HEK293 (cell line): ENCODE results near the gene FYTTD1.
A peak's percentile ranks its signal among the peaks of the same experiment; 100 is the strongest.

Experiments
- CTCF ChIA-PET: fragments of 350-600 bp; formaldehyde crosslinking; extraction: SDS; loops from one replicate; lab custom pipeline; 2021; ENCODE audit warnings: antibody characterized with exemption; lab: Yijun Ruan, JAX
- POLR2A ChIA-PET: fragments of 300-600 bp; formaldehyde crosslinking; extraction: SDS; loops from one replicate; lab custom pipeline; 2020; ENCODE audit warnings: antibody characterized with exemption, inconsistent platforms; lab: Yijun Ruan, JAX
- H3K27ac ChIP-seq: fragments of 200-500 bp; sonication (Bioruptor generic); 2 replicates; pipeline ENCODE4 v1.5.1; 2014; ENCODE audit warnings: low read depth, low read length, control low read depth, inconsistent platforms; ENCODE audit errors: extremely low read depth
- H3K36me3 ChIP-seq, 2 experiments: fragments of 200-500 bp in 1 of 2; sonication (Bioruptor generic) in 1 of 2; 1 replicate in 1 of 2; 2 replicates in 1 of 2; pipeline ENCODE4 v1.5.1; 2014 to 2017; ENCODE audit warnings: inconsistent platforms in 2 of 2, low read length in 2 of 2; ENCODE audit not compliant: control insufficient read depth in 2 of 2, insufficient read depth in 1 of 2
- H3K4me1 ChIP-seq: fragments of 200-500 bp; sonication (Bioruptor generic); 2 replicates; pipeline ENCODE4 v1.5.1; 2014; ENCODE audit warnings: mild to moderate bottlenecking, low read length, inconsistent platforms; ENCODE audit not compliant: control insufficient read depth, insufficient read depth
- H3K4me3 ChIP-seq: 2 replicates; pipeline ENCODE4 v1.5.1; 2011; ENCODE audit warnings: low read depth, mild to moderate bottlenecking, control low read depth, low read length, moderate library complexity
- H3K9me3 ChIP-seq: fragments of 200-500 bp; sonication (Bioruptor generic); 2 replicates; pipeline ENCODE4 v1.5.1; 2014; ENCODE audit warnings: low read depth, low read length, inconsistent platforms; ENCODE audit not compliant: control insufficient read depth, insufficient read depth
- BCL11A ChIP-seq: fragments of 450-650 bp; formaldehyde crosslinking; IDR thresholded peaks from 2 replicates; pipeline ENCODE4 v1.5.1; 2016; ENCODE audit warnings: low read depth, missing biosample characterization, missing genetic modification characterization
- KLF7 ChIP-seq: fragments of 450-650 bp; formaldehyde crosslinking; IDR thresholded peaks from 2 replicates; pipeline ENCODE4 v1.5.1; 2016; ENCODE audit warnings: missing biosample characterization, missing genetic modification characterization, borderline replicate concordance
- PRDM1 ChIP-seq: fragments of 450-650 bp; formaldehyde crosslinking; IDR thresholded peaks from 2 replicates; pipeline ENCODE4; 2016; ENCODE audit warnings: missing biosample characterization, missing genetic modification characterization
- SCRT2 ChIP-seq: fragments of 450-650 bp; formaldehyde crosslinking; IDR thresholded peaks from 2 replicates; pipeline ENCODE4 v1.5.1; 2016; ENCODE audit warnings: missing biosample characterization, missing genetic modification characterization
- YY2 ChIP-seq: fragments of 450-650 bp; formaldehyde crosslinking; IDR thresholded peaks from 2 replicates; pipeline ENCODE4 v1.5.1; 2016; ENCODE audit warnings: missing biosample characterization, missing genetic modification characterization
- ZBTB17 ChIP-seq: fragments of 450-650 bp; formaldehyde crosslinking; IDR thresholded peaks from 2 replicates; pipeline ENCODE4 v1.5.1; 2016; ENCODE audit warnings: missing biosample characterization, missing genetic modification characterization
- ZBTB20 ChIP-seq: fragments of 450-650 bp; formaldehyde crosslinking; IDR thresholded peaks from 2 replicates; pipeline ENCODE4 v1.5.1; 2016; ENCODE audit warnings: missing biosample characterization, missing genetic modification characterization
- ZNF146 ChIP-seq: fragments of 450-650 bp; formaldehyde crosslinking; IDR thresholded peaks from 2 replicates; pipeline ENCODE4 v1.5.1; 2016; ENCODE audit warnings: missing biosample characterization, missing genetic modification characterization
- ZNF2 ChIP-seq: fragments of 450-650 bp; formaldehyde crosslinking; IDR thresholded peaks from 2 replicates; pipeline ENCODE4 v1.5.1; 2016; ENCODE audit warnings: missing biosample characterization, missing genetic modification characterization
- ZNF341 ChIP-seq: fragments of 450-650 bp; formaldehyde crosslinking; IDR thresholded peaks from 2 replicates; pipeline ENCODE4; 2016; ENCODE audit warnings: low read depth, missing biosample characterization, missing genetic modification characterization
- ZNF350 ChIP-seq: fragments of 450-650 bp; formaldehyde crosslinking; IDR thresholded peaks from 2 replicates; pipeline ENCODE4 v1.5.0; 2017; ENCODE audit warnings: missing biosample characterization, mild to moderate bottlenecking, missing genetic modification characterization
- ZNF600 ChIP-seq: fragments of 450-650 bp; formaldehyde crosslinking; IDR thresholded peaks from 2 replicates; pipeline ENCODE4 v1.5.1; 2016; ENCODE audit warnings: missing biosample characterization, missing genetic modification characterization
- ZNF626 ChIP-seq: fragments of 450-650 bp; sonication (Bioruptor Pico); formaldehyde crosslinking; IDR thresholded peaks from 2 replicates; pipeline ENCODE4 v1.5.1; 2018; ENCODE audit warnings: missing biosample characterization, missing genetic modification characterization, inconsistent platforms
- ZNF768 ChIP-seq: fragments of 450-650 bp; formaldehyde crosslinking; IDR thresholded peaks from 2 replicates; pipeline ENCODE4 v1.5.1; 2018; ENCODE audit warnings: missing biosample characterization, mild to moderate bottlenecking, missing genetic modification characterization
- ZNF843 ChIP-seq: fragments of 450-650 bp; formaldehyde crosslinking; IDR thresholded peaks from 2 replicates; pipeline ENCODE4 v1.5.1; 2016; ENCODE audit warnings: missing biosample characterization, missing genetic modification characterization
- ZSCAN16 ChIP-seq: fragments of 450-650 bp; formaldehyde crosslinking; IDR thresholded peaks from 2 replicates; pipeline ENCODE4 v1.5.1; 2016; ENCODE audit warnings: missing biosample characterization, missing genetic modification characterization
- TF ChIP-seq, protein P1 (sequence below): fragments of 450-650 bp; formaldehyde crosslinking; IDR thresholded peaks from 2 replicates; pipeline ENCODE4 v1.5.1; 2017; ENCODE audit warnings: missing biosample characterization, missing genetic modification characterization
- TF ChIP-seq, protein P2 (sequence below): fragments of 450-650 bp; formaldehyde crosslinking; IDR thresholded peaks from 2 replicates; pipeline ENCODE4 v1.5.1; 2016; ENCODE audit warnings: missing biosample characterization, missing genetic modification characterization, low read depth
- TF ChIP-seq, protein P3 (sequence below): fragments of 450-650 bp; formaldehyde crosslinking; IDR thresholded peaks from 2 replicates; pipeline ENCODE4 v1.5.1; 2017; ENCODE audit warnings: missing biosample characterization, missing genetic modification characterization
- TF ChIP-seq, protein P4 (sequence below): fragments of 450-650 bp; formaldehyde crosslinking; IDR thresholded peaks from 2 replicates; pipeline ENCODE4 v1.5.1; 2017; ENCODE audit warnings: missing biosample characterization, missing genetic modification characterization

FYTTD1 gene

DNA sequence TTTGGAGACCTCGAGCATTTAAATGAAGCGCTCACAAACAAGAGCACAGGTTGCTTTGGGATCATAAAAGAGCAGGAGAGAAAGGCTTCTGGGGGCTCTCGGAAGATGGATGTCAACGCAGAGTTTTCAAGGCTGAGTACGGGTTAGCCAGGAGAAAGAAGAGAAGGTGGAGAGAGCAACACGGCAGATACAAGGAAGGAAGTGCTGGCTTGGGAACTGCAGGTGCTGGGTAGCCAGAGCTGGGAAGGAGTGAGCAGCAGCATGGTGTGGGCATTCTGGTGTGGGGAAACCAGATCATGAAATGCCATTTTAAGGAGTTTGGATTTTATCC is 12.4 kb upstream of the FYTTD1 start:
- TF ChIP-seq ZNF626 (tag by site-specific recombination) (no peak), ZNF350 (tag by site-specific recombination) (no peak), ZBTB20 (peak; percentile 77), BCL11A (no peak), ZNF341 (no peak), SCRT2 (tag by site-specific recombination) (no peak), ZNF600 (tag by site-specific recombination) (peak; percentile 82), KLF7 (tag by site-specific recombination) (0 out of 2 replicates have a peak, but pooled peaks have one; percentile 28), ZNF768 (no peak), ZNF146 (tag by site-specific recombination) (no peak), ZNF2 (peak; percentile 30; the same call in 1 of the 2 replicates), PRDM1 (tag by site-specific recombination) (peak; percentile 71), ZBTB17 (tag by site-specific recombination) (peak; percentile 88)
- TF ChIP-seq, protein P1, sequence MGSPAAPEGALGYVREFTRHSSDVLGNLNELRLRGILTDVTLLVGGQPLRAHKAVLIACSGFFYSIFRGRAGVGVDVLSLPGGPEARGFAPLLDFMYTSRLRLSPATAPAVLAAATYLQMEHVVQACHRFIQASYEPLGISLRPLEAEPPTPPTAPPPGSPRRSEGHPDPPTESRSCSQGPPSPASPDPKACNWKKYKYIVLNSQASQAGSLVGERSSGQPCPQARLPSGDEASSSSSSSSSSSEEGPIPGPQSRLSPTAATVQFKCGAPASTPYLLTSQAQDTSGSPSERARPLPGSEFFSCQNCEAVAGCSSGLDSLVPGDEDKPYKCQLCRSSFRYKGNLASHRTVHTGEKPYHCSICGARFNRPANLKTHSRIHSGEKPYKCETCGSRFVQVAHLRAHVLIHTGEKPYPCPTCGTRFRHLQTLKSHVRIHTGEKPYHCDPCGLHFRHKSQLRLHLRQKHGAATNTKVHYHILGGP (tag by site-specific recombination), result no peak
- TF ChIP-seq, protein P2, sequence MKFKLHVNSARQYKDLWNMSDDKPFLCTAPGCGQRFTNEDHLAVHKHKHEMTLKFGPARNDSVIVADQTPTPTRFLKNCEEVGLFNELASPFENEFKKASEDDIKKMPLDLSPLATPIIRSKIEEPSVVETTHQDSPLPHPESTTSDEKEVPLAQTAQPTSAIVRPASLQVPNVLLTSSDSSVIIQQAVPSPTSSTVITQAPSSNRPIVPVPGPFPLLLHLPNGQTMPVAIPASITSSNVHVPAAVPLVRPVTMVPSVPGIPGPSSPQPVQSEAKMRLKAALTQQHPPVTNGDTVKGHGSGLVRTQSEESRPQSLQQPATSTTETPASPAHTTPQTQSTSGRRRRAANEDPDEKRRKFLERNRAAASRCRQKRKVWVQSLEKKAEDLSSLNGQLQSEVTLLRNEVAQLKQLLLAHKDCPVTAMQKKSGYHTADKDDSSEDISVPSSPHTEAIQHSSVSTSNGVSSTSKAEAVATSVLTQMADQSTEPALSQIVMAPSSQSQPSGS, result no peak
- TF ChIP-seq, protein P3, sequence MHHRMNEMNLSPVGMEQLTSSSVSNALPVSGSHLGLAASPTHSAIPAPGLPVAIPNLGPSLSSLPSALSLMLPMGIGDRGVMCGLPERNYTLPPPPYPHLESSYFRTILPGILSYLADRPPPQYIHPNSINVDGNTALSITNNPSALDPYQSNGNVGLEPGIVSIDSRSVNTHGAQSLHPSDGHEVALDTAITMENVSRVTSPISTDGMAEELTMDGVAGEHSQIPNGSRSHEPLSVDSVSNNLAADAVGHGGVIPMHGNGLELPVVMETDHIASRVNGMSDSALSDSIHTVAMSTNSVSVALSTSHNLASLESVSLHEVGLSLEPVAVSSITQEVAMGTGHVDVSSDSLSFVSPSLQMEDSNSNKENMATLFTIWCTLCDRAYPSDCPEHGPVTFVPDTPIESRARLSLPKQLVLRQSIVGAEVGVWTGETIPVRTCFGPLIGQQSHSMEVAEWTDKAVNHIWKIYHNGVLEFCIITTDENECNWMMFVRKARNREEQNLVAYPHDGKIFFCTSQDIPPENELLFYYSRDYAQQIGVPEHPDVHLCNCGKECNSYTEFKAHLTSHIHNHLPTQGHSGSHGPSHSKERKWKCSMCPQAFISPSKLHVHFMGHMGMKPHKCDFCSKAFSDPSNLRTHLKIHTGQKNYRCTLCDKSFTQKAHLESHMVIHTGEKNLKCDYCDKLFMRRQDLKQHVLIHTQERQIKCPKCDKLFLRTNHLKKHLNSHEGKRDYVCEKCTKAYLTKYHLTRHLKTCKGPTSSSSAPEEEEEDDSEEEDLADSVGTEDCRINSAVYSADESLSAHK (tag by site-specific recombination), result no peak
- TF ChIP-seq, protein P4, sequence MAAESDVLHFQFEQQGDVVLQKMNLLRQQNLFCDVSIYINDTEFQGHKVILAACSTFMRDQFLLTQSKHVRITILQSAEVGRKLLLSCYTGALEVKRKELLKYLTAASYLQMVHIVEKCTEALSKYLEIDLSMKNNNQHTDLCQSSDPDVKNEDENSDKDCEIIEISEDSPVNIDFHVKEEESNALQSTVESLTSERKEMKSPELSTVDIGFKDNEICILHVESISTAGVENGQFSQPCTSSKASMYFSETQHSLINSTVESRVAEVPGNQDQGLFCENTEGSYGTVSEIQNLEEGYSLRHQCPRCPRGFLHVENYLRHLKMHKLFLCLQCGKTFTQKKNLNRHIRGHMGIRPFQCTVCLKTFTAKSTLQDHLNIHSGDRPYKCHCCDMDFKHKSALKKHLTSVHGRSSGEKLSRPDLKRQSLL (tag by site-specific recombination), result no peak
- Histone ChIP-seq H3K36me3 (no peaks in the 10 kb centered on the region), H3K9me3 (no peaks in the 10 kb centered on the region), H3K4me1 (no peaks in the 10 kb centered on the region), H3K4me3 (peak overlapping the region; percentile 64), H3K27ac (no peak overlapping the region; the same call in 1 of the 2 replicates)
- ChIA-PET CTCF (no interaction called here), POLR2A (interaction anchor here (1.0 kb wide), 1 partner anchor 9 kb away, joined by 3 read pairs; no protein-coding TSS in a partner anchor)

DNA sequence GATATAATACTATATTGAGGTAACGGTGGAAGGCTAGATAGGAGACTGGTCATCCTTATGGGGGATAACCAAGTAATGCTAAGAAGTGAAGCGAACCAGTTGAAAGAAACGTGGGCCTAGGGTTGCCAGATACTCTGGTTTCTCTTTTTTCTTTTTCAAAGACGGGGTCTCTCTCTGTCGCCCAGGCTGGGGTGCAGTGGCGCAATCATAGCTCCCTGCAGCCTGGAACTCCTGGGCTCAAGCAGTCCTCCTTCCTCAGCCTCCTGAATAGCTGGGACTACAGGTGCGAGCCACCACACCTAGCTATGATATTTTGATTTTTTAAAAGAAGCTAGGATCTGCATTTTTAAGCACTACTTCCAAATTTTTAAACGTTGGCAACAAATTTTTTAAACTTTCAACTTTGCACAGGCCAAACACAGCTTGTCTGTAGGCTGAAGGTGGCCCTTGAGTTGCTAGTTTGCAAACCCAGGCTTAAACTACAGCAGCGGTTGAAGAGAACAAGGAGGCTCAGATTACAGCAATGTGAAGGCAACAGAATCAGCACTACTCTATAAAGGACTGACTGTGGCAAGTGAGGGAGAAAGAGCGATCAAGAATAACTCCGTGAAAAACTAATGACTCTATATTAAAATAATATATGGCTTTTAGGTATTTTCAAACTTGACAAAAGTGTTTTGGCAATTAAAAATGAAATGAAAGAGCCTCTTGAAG is 11.8 kb upstream of the FYTTD1 start:
- no peaks in the 10 kb centered on the region for H3K4me1 ChIP-seq
- TF ChIP-seq ZSCAN16 (peak; percentile 78), YY2 (tag by site-specific recombination) (no peak), ZNF843 (tag by site-specific recombination) (no peak)
- H3K4me3 ChIP-seq, result peak overlapping the region; percentile 64
- no peaks in the 10 kb centered on the region for H3K36me3 ChIP-seq
- POLR2A ChIA-PET, result interaction anchor here (1.0 kb wide), 1 partner anchor 9 kb away, joined by 3 read pairs; no protein-coding TSS in a partner anchor
- no peaks in the 10 kb centered on the region for H3K9me3 ChIP-seq
- H3K27ac ChIP-seq, result no peak overlapping the region
- CTCF ChIA-PET, result interaction anchor here (0.6 kb wide), 2 partner anchors 15 to 164 kb away, joined by 3 read pairs; no protein-coding TSS in a partner anchor
